Measurements from ENCODE around the gene TRA2B.
"Not testable (repeated sequence)": the region's sequence is repeated elsewhere in the genome, so short reads cannot be mapped to it uniquely, and the experiment has no call there.

TRA2B gene

DNA sequence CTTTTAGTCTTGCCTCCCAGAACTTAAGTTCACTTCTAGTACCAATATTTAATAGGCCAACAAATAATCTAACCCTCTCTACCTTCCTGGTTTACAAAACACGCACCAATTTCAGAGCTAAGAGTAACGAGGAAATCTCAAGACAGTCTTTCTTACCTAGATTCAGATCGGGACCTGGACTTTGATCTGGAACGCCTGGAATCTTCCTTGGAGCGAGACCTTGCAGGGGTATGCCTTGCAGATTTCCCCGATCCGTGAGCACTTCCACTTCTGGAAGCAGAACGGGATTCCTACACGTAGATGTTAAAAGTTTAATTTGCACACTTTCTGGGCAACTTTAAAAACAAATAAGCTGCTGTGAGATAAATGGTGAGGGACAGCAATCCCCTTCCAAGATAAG is 11.4 kb downstream of the TRA2B start:
- no peak for DNase-seq

DNA sequence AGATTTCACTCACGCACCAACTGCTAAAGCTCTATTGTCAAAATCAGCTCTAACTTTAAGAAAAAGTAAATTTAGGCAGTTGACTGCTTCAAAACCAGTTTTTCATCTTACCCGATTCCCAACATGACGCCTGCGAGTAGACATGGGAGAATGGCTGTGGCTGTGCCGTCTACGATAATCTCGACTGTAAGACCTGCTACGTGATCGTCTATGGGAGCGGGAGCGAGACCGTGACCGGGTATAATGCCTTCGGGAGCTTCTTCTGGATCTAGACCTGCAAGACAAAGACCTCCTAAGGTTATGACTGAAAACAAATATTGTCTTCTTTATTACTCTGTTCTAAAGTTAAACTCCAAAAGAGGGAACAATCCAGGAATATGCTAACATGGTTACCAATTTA is 12.5 kb downstream of the TRA2B start:
- no peak for DNase-seq

DNA sequence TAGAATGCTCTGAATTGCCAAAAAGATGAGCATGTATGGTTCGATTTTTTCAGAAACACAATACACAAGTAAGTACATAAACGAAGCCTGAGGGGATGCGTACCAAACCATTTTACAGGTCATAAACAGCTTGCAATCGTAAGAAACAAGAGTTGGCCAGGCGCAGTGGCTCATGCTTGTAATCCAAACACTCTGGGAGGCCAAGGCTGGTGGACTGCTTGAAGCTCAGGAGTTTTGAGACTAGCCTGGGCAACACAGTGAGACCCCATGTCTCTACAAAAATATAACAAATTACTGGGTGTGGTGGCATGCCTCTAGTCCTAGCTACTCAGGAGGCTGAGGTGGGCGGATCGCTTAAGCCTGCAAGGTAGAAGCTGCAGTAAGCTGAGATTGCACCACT is 13.4 kb downstream of the TRA2B start:
- DNase-seq, result no peak

DNA sequence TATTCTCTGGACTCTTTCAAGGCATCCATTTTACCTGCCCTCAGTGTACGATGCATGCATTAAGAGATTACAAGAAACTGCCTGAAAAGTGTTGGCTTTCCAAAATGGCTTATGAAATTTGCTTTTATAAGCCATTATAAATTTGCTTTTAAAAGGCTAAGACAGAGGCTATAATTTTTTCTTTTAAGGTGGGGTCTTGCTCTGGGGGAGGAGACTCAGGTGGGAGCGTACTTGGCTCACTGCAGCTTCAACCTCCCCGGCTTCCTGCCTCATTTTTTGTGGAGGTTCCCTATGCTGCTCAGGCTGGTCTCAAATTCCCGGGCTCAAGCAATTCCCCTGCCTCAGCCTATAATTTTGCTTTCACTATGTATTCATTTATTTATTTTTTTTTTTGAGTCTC is 17.6 kb downstream of the TRA2B start:
- DNase-seq, result no peak

DNA sequence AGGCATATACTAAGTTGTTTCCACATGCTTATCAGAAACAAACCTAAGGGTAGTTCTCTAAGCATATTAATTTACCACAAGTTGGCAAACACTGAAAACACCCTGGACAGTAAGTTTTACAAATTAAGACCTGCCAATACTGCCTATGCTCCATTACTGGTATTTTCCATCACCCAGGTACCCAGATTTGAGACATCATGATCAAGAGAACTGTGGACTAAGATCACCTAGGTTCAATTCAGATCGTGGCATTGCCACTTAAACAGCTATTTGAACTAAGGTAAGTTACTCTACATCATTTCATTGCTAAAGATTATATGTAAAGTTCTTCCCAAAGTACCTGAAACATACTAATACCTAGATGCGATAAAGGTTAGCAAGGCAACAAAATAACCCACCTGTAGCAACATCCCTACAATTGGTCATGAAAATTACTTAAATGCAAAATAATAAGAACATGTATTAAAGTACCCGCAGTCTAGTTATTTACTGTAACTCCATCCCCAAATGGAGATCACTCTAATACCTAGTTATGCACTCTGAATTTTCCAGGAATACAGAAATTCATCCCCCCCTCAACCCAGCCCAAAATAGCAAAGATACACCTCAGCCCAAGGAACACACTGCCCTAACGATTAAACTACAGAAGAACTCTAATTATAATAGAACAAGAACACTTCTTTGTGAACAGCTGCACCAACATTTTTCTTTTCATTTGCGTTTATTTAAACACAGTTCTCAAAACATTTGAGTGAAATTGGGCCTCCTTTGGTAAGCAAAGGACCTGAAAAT is 21.6 kb downstream of the TRA2B start:
- no peak for DNase-seq

DNA sequence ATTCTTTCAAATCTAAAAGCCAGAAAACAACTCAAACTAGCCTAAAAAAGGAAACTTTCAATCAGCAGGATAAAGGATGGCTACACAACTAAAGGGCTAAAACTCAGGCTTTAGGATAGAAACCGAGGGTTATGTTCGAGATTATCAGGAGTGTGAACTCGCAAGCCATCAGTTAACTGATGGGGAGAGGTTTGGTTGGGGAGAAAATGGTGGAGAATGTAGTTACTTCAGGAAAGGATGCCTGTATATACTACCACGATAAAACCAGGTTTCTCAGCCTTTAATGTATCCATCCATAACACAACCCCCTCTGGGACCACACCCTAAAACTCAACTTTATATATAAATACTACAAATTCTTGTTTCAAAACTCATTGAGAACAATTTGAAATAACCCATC is 22.2 kb downstream of the TRA2B start:
- DNase-seq, result no peak

DNA sequence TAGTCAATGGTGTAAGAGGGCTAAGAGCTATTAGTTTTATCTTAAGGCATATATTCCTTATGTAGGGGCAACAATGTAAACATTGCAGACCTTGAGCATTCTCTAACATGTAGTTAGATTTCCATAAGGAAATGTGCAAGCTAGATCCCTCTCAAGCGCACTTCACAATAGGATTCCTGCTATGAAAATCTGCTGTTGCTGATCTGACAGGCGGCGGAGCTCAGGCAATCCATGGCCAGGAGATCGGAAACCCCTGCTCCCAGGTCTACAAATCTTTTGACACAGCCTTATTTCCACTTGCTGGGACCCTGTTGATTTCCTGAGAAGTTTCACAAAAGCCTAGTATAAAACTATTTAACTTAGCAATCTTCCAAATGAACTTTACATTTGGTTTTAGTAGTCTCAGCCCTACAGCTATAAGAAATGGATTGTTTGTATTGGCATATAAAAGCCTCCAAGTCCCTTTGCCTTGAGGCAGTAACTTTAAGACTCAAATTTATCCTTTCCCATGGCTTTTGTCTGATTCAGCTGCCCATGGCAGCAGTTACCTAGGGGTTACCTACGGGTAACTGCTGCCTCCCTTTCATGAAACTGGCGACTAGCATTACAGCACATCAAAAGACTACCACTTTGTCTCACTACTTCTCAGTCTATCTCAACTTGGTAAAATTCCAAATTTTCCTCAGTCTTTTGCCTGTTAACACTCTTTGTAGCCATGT is 22.7 kb downstream of the TRA2B start:
- DNase-seq, result no peak

DNA sequence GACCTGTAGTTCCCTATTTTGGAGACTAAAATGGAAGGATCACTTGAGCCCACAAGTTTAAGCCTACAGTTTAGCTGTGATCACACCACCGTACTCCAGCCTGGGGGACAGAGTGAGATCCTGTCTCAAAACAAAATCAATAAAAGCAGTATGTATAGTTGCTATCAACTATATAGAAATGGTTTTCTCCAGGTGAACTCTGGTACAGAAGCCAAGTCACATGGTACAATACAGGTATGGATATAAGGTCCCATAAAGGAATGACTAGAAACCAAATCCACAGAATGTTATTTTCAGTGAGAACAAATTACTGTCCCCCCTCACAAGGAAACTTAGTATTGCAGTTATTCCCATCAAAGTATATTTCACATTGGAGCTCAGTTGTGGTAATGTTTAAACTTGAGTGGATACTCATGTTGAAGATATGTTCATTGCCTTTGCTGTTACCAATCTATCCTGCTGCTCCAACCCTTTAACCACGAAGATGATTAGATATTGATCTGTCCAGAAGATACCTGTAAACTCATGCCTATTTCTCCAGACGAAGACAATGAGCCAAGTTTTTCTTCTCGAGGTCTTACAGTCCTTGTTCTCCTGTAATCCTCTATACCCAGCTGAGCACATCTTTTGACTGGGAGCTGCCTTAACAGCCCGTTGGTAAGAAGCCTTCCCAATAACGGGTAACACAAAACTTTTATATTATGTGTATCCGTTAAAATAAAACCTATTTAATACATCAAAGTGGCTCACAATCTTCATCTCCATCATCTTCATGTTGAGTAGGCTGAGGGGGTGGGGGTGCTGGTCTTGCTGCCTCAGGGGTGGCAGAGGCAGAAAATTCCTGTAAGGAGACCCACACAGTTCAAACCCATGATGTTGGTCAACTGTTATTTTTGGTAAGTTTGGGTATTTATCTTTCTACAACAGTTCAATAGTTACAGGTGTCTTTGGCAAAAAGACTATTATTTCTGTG is 24.6 kb downstream of the TRA2B start:
- no peak for DNase-seq

DNA sequence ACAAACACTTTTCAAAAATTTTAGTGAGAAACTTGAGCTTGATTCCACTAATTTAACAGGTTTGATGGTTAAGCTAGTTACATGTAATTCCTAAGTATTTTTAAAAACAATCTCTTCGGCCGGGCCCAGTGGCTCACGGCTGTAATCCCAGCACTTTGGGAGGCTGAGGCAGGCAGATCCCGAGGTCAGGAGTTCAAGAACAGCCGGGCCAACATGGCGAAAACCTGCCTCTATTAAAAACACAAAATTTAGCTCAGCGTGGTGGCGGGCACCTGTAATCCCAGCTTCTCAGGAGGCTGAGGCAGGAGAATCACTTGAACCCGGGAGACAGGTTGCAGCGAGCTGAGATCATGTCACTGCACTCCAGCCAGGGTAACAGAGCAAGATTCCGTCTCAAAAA is 25.3 kb downstream of the TRA2B start:
- DNase-seq, result no peak

DNA sequence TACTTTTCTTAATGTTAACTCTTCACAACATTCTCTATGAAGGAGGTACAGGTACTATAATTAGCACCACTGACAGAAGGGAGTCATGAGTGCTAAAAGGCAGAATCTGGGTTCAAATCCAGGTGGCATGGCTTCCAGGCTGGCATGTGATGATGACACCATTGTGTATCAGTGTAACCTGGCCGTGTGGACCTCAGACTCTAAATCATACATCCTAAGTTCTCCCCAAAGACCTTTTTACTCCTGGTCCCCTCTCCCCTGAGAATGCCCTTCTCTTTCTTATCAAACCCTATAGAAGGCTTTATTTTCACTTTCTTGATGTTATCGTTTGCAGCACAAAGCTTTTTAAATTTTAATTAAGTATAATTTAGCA is 26.8 kb downstream of the TRA2B start:
- not testable (repeated sequence) for DNase-seq

DNA sequence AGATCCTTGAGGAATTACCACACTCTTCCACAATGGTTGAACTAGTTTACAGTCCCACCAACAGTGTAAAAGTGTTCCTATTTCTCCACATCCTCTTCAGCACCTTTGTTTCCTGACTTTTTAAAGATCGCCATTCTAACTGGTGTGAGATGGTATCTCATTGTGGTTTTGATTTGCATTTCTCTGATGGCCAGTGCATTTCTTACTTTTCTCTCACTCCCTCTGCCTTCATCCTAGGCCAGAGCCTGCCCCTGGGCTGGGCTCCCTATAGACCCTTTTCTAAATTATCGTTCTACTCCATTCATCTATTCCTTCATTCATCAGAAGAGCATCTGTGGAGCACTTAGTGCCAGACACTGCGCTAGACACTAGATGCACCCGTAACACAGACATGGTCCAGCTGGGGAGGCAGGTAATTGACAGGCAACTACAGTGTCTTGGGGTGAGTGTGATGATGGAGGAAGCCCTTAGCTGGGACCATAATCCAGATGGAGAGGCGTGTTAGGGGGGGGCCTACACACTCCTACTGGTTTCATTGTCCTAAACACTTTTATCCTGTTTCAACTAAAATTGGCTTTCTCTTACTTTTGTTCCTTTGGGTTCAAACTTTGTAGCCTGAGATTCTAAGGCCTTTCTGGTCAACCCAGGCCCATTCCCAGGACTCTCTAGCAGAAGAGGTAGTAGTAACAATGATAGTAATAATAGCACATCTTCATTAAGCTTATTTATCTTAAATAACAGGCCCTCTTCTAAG is 27.3 kb downstream of the TRA2B start:
- DNase-seq, result not testable (repeated sequence)

DNA sequence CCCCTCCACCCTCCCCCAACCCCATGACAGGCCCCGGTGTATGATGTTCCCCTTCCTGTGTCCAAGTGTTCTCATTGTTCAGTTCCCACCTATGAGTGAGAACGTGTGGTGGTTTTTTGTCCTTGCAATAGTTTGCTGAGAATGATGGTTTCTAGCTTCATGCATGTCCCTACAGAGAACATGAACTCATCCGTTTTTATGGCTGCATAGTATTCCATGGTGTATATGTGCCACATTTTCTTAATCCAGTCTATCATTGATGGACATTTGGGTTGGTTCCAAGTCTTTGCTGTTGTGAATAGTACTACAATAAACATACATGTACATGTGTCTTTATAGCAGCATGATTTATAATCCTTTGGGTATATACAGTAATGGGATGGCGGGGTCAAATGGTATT is 27.9 kb downstream of the TRA2B start:
- not testable (repeated sequence) for DNase-seq

DNA sequence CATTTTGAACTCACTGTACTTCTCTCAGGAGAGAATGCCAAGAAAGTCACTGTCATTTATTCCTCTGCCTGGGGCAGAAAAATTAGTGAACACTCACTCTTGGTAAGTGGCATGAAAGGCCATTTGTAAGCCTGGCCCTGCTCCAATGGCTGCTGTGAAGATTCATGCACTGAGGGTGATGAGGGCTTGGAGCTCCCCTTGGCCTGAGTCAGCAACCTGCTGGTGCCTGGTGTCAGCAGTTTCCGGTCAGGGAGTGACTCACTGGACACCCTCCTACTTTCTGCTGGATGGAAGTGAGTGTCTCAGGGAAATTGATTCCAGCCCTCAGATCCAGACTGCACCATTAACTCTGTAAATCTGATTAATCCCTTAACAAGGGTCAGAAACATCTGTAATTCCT is 37.6 kb downstream of the TRA2B start:
- DNase-seq, result peak; percentile 64 to 89

DNA sequence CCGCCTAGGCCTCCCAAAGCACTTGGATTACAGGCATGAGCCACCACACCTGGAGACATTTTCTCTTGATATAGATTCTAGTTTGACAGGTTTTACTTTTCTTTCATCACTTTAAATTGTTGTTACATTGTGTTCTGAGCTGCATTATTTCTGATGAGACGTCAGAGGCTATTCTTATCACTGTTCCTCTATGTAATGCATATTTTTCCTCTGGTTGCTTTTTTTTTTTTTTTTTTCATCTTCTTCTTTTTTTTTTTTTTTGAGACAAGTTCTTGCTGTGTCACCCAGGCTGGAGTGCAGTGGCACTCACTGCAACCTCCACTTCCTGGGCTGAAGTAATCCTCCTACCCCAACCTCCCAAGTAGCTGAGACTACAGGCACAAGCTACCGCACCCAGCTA is 41.2 kb downstream of the TRA2B start:
- no peak for DNase-seq

DNA sequence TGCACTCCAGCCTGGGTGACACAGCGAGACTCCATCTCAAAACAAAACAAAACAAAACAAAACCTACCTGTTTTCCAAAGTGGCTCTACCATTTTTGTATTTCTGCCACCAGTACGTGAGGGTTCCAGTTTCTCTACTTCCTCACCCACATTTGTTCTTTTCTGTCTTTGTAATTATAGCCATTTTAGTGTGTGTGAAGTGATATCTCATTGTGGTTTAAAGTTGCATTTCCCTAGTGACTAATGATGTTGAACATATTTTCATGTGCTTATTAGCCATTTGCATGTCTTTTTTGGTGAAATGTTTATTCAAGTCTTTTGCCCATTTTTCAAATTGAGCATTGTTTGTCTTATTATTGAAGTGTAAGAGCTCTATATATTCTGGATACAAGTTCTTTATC is 50.7 kb downstream of the TRA2B start:
- no peak for DNase-seq

DNA sequence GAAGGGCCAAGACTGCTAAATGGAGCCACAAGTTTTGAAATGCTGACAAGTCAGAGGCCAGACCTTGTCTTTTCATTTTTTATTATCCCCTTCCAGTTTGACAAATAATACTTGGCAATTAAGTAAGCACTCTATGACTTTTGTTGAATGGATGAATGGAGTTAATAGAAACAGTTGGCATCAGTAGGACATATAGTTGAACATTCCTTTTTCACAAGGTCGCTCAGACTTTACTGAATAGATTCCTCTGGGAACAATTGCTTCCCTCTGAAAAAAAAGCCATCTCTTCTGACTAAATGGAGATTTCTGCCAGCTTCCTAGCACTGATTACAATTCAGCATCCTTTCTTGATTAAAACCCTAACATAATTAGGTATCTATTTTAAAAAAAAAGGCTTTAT is 53.2 kb downstream of the TRA2B start:
- no peak for DNase-seq

DNA sequence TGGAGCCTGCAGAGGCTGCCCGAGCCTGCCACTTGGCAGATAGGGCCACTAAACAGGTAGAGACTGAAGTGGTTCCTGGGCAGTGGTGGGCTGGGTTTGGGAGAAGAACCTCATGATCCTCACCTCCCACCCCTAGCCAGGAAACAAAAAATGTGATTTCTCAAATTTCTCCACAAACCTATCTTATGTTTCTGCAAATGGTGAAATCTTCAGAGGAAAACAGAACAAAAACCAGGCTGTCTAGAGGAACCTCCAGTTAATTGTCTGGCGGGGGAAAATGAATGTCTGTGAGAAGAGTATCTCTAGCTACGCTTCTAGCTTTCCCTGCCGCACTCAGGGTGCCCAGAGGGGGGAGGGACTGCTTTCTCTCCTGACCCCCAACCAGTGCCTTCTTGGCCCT is 55.9 kb downstream of the TRA2B start:
- DNase-seq, result no peak

DNA sequence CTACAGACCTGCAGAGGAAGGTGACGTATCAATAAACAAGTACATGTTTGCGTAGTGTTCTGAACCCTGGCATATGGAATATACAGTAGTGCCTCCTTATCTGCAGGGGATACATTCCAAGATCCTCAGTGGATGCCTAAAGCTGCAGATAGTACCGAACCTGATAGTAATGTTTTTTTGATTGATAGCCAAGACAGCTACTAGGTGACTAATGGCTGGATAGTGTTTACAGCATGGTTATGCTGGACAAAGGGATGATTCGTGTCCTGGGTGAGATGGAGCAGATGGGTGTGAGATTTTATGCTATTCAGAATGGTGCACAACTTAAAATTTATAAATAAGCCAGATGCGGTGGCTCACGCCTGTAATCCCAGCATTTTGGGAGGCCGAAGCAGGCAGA is 57.2 kb downstream of the TRA2B start:
- no peak for DNase-seq

DNA sequence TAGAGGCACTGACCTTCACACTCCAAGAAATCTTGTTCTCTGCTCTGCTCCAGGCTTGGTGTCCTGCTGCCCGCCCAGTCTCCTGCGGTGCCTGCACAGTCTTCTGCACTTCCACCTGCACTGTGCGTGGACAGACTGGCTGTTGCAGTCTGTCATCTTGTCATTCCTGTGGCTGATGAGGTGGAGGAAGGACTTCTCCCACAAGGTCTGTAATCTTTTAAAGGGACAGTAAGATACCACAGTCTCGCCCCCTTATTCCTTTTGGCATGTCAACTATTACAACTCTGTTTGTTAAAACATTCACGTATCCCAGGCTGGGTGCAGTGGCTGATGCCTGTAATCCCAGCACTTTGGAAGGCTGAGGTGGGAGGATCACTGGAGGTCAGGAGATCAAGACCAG is 58.9 kb downstream of the TRA2B start:
- no peak for DNase-seq

DNA sequence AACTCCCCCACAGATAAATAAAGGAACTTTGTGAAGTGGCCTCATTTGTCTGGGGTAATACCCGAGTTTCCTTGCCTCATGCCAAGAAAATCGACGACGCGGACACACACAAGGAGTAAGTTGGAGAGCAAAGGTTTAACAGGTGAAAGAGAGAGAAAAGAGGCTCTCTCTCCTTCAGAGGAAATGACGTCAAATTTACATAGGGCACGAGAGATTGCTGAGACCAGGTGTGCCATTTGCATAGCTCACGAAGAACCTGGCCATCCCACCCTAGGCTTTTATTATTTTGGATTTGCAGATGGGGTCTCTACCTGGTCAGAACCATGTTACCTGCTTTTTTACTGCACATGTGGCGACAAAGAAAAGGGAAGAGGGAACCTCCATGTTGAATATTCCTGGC is 63.7 kb downstream of the TRA2B start:
- DNase-seq, result no peak

DNA sequence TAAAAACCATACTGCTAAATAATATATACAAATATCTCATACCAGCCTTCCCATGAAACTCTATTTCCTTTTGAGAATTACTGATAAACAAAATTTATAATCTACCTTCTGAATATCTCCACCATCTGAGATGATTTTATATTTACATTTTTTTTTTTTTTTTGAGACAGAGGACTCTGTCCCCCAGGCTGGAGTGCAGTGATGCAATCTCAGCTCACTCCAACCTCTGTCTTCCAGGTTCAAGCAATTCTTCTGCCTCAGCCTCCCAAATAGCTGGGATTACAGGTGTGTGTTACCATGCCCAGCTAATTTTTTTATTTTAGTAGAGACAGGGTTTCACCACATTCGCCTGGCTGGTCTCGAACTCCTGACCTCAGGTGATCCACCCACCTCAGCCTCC is 70.2 kb downstream of the TRA2B start:
- DNase-seq, result no peak

DNA sequence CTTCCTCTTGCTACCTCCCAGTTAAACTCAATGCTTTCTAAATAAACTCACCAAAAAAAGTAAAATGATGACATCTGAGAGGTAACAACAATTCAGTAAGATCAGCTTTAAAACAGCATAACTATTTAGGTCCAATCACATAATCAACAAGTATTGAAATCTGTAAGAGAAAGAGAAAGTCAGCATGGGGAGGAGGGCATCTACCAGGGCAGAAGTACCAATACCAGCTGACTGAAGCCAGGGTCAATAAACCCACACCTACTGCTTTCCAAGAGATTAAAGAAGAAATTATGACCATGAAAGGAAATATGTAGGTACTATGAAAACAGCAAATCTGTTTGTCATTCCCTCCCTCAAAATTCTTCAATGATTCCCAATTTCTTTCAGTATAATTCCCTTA is 70.8 kb downstream of the TRA2B start:
- DNase-seq, result no peak

DNA sequence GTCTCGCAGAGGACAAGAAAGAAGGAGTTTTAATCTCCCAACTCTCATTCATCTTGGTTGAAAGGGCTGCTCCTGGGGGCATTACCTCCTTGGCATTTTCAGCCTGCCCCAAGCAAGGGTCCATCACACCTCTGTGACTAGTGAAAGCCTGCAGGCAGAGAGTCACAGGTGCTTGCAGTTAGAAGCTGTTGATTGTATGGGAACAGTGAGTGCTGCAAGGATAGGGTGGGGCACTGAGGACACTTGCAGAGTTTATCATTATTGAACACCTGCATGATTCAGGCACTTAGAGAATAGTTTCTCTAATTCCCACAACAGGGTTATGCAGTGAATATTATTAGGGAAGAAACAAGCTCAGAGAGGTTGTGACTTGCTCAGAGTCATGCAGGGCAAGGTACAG is 71.3 kb downstream of the TRA2B start:
- no peak for DNase-seq
